Measurements from ENCODE around the gene PDE3B. TPM values are rescaled to one million over a fixed set of nuclear protein-coding genes. Genes with fewer than 3 reads are reported as not detected.

PDE3B gene
- total RNA-seq, 6 experiments from 2014 or later, result 14.9 to 47.1 (median 28.8) TPM

DNA sequence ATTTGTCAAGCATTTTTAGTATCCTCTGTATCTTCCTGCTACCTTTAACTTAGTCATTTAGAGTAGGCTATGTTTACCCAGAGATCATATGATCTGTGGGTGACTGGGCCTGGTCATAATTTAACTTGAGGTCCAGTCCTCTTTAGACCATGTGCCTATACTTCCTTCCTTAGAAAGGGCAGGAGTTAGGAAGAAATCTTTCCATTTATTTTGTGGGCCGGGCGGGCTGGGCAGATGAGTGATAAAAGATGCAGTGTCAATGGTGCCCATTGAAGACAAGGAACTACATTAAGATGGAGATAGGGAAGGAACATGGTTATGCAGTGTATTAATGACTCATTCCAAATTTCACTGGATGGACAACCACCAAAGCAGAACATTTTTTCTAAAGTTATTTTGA, 30.9 kb upstream of the PDE3B start:
- Histone ChIP-seq H3K4me1 (peaks cover 0 to 16% (median 6%) of the 10 kb centered on the region in 4 donors), H3K27me3 (no peaks in the 10 kb centered on the region), H3K36me3 (no peaks in the 10 kb centered on the region), H3K27ac (no peak overlapping the region), H3K9me3 (no peaks in the 10 kb centered on the region), H3K4me3 (no peak overlapping the region)
- TF ChIP-seq, protein P1, sequence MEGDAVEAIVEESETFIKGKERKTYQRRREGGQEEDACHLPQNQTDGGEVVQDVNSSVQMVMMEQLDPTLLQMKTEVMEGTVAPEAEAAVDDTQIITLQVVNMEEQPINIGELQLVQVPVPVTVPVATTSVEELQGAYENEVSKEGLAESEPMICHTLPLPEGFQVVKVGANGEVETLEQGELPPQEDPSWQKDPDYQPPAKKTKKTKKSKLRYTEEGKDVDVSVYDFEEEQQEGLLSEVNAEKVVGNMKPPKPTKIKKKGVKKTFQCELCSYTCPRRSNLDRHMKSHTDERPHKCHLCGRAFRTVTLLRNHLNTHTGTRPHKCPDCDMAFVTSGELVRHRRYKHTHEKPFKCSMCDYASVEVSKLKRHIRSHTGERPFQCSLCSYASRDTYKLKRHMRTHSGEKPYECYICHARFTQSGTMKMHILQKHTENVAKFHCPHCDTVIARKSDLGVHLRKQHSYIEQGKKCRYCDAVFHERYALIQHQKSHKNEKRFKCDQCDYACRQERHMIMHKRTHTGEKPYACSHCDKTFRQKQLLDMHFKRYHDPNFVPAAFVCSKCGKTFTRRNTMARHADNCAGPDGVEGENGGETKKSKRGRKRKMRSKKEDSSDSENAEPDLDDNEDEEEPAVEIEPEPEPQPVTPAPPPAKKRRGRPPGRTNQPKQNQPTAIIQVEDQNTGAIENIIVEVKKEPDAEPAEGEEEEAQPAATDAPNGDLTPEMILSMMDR (IDR thresholded peaks at IDR 0.05), result no peak
- intact Hi-C loops (cut with DNase I), result no loop called here
- ATAC-seq, result peak; percentile 75 to 86 (median 78)
- 82% methylated on average over 2 of the region's 2 CpGs for WGBS (ENCODE audit: insufficient coverage, low coverage, low lambda C conversion rate, missing lambda C conversion rate)
- no peak for DNase-seq

DNA sequence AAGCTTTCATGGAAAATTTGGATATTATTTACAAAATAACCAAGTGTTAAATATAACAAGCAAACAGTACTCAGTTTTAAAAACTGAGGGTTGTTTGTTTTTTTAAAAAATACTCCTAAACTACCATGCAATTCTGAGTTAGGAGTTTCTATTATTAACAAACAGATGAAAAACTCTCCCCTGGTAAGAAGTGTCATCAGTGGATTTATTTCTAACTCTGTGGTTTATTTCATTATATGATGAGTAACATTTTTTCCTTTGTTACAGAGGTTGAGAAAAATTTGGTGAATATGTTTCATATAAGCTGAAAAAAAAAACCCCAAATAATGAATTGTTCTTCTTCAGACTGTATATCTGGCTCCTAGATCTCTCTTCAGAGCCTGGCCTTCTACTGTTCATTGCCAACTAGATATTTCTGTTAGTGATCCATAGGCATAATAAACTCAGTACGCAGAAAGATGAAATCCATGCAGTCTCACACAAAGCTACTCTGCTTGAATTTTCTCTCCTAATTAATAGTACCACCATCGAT, 29.4 kb upstream of the PDE3B start:
- WGBS (ENCODE audit: insufficient coverage, low coverage, low lambda C conversion rate, missing lambda C conversion rate), result 91% methylated on average over 2 of the region's 2 CpGs
- Histone ChIP-seq H3K27me3 (no peaks in the 10 kb centered on the region), H3K4me1 (peaks cover 0 to 28% (median 10%) of the 10 kb centered on the region in 4 donors), H3K36me3 (no peaks in the 10 kb centered on the region), H3K27ac (no peak overlapping the region), H3K4me3 (no peak overlapping the region), H3K9me3 (no peaks in the 10 kb centered on the region)
- no peak for DNase-seq
- intact Hi-C loops (cut with DNase I), result no loop called here
- no peak for ATAC-seq
- TF ChIP-seq, protein P1 (IDR thresholded peaks at IDR 0.05), result no peak
- no peak for TF ChIP-seq POLR2A (IDR thresholded peaks at IDR 0.05)

DNA sequence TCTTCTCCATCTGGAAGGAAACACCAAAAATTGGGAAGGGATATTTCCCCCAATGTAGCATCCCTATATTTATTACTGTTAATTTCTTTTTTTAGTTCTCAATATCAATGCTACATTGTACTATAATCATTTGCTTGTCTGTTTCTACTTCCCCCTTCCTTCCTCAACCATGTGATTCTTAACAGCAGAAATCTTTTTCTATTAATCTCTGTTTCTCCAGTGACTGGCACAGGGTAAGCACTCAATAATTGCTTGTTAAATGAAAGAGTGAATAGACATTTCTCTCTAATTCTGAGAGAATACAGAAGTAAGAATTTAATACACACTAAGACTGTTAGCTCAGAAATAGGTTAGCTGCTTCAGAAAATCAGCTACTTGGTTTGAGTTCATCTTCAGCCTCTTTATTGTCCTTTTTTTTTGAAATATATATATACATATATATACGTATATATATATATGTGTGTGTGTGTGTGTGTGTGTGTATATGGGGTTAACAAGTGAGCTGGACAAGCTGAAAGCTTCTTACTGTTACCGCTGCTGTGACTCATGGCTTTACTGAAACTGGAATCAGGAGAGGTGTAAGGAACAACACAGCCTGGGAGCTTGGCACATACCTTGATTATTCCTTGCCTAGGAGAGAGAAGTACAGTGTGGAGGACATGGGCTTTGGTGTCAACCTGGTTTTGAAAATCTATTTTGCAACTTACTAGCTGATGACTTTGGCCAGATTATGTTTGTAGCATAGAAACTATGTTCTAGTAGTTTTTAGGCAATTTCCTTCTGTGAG, 26.2 kb upstream of the PDE3B start:
- intact Hi-C loops (cut with DNase I), result no loop called here
- peak overlapping the region; percentile 60 to 85 (median 77) for H3K27ac ChIP-seq
- H3K4me1 ChIP-seq, result peaks cover 0 to 43% (median 14%) of the 10 kb centered on the region in 4 donors
- H3K36me3 ChIP-seq, result no peaks in the 10 kb centered on the region
- peak; percentile 38 for TF ChIP-seq POLR2A (IDR thresholded peaks at IDR 0.05)
- TF ChIP-seq, protein P1 (IDR thresholded peaks at IDR 0.05), result no peak
- H3K9me3 ChIP-seq, result no peaks in the 10 kb centered on the region
- WGBS (ENCODE audit: insufficient coverage, low coverage, low lambda C conversion rate, missing lambda C conversion rate), result 22% methylated on average over 2 of the region's 2 CpGs
- DNase-seq (no peak), ATAC-seq (peak; percentile 56 to 74 (median 64))
- no peaks in the 10 kb centered on the region for H3K27me3 ChIP-seq
- no peak overlapping the region for H3K4me3 ChIP-seq

DNA sequence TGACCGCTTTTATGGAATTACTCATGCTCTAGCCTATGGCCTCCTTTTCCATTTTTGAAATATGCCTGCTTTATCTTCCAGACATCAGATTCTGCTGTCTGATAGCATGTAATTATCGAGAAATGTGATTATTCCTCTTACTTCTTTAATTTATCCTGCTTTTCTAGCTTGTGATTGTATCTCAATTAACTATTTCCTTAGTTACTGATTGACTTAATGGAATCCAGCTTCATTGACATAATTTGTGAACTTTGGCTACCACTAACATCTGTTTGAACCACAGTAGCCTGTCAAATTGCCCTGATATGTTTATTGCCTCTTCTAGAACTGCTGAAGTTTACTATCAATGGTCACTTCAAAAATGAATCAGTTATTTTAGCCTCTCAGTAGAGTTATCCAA, 25.5 kb upstream of the PDE3B start:
- ATAC-seq, result peak; percentile 63 to 71 (median 68)
- peaks cover 0 to 37% (median 11%) of the 10 kb centered on the region in 4 donors for H3K4me1 ChIP-seq

More for the DNA sequence above, 25.5 kb upstream of the PDE3B start:
- no peak for TF ChIP-seq POLR2A (IDR thresholded peaks at IDR 0.05)
- TF ChIP-seq, protein P1 (IDR thresholded peaks at IDR 0.05), result no peak
- WGBS (ENCODE audit: insufficient coverage, low coverage, low lambda C conversion rate, missing lambda C conversion rate), result 51% methylated on average over 2 of the region's 2 CpGs
- peak overlapping the region; percentile 60 to 85 (median 77) for H3K27ac ChIP-seq
- H3K4me3 ChIP-seq, result no peak overlapping the region
- intact Hi-C loops (cut with DNase I), result no loop called here
- DNase-seq, result no peak
- no peaks in the 10 kb centered on the region for H3K36me3 ChIP-seq
- no peaks in the 10 kb centered on the region for H3K27me3 ChIP-seq
- H3K9me3 ChIP-seq, result no peaks in the 10 kb centered on the region
